Measurements from ENCODE around the gene SLC37A1. TPM values are rescaled to one million over a fixed set of nuclear protein-coding genes. Genes with fewer than 3 reads are reported as not detected.

Gene SLC37A1
- total RNA-seq, 1 experiment from 2014 or later, result 38.3 TPM

DNA sequence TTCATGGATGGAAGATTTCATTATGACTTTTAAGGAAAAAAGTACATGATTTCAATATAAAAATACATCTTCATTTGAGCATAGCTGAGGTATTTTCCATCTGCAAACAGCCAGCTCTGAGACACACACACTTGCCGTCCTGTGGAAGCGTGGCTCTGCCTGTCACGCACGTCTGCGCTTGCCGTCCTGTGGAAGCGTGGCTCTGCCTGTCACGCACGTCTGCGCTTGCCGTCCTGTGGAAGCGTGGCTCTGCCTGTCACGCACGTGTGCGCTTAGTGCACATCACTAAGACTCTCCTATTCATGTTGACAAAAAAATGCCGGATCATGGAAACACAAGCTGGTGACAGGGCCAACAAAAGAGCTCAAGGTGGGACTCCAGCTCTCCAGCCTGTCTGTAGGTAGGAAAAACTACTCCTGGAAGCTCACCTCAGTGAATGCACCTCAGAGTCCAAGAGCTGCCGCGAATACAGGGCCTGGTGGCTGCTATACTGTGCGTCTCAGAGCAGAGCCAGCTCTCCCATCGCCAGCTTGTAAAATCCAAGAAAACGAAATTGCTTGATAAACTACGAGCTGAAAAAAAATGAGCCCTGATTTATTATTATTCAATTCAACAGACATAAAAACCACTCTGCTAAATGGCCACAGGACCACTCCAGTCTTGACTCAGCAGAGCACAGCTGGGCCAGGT lies 69.3 kb downstream of the SLC37A1 start:
- no peaks in the 10 kb centered on the region for H3K36me3 ChIP-seq (ENCODE audit: low read depth, low read length)
- no peaks in the 10 kb centered on the region for H4K20me1 ChIP-seq (ENCODE audit: low read length)
- no peaks in the 10 kb centered on the region for H3F3A ChIP-seq (ENCODE audit: low read length, unreplicated experiment)
- no peak overlapping the region for H3K9ac ChIP-seq (ENCODE audit: low read length)
- POLR2A ChIA-PET (ENCODE audit: unreplicated experiment), result no interaction called here
- H3K27me3 ChIP-seq (ENCODE audit: low read length), result no peaks in the 10 kb centered on the region
- no peak overlapping the region for H3K4me2 ChIP-seq (ENCODE audit: low read length)
- no TSS peak for BruUV-seq (replicated peaks)
- intact Hi-C loops (cut with micrococcal nuclease), result no loop called here
- H3K4me1 ChIP-seq (ENCODE audit: insufficient read depth, low read length), result no peaks in the 10 kb centered on the region
- no peak overlapping the region for H3K27ac ChIP-seq (ENCODE audit: low read length)
- no peaks in the 10 kb centered on the region for H3K9me2 ChIP-seq (replicated peaks; ENCODE audit: low read length)
- no peaks in the 10 kb centered on the region for H3K79me2 ChIP-seq (ENCODE audit: low read length)
- CTCF ChIA-PET, result no interaction called here
- no peak for TF ChIP-seq EZH2phosphoT487 (IDR thresholded peaks at IDR 0.05; ENCODE audit: borderline replicate concordance, low read length)
- TF ChIP-seq, protein P1, sequence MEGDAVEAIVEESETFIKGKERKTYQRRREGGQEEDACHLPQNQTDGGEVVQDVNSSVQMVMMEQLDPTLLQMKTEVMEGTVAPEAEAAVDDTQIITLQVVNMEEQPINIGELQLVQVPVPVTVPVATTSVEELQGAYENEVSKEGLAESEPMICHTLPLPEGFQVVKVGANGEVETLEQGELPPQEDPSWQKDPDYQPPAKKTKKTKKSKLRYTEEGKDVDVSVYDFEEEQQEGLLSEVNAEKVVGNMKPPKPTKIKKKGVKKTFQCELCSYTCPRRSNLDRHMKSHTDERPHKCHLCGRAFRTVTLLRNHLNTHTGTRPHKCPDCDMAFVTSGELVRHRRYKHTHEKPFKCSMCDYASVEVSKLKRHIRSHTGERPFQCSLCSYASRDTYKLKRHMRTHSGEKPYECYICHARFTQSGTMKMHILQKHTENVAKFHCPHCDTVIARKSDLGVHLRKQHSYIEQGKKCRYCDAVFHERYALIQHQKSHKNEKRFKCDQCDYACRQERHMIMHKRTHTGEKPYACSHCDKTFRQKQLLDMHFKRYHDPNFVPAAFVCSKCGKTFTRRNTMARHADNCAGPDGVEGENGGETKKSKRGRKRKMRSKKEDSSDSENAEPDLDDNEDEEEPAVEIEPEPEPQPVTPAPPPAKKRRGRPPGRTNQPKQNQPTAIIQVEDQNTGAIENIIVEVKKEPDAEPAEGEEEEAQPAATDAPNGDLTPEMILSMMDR (conservative IDR thresholded peaks at IDR 0.05; ENCODE audit: low read depth, low read length), result no peak
- no peak overlapping the region for H3K4me3 ChIP-seq (ENCODE audit: low read length)
- no peak for ATAC-seq
- no peaks in the 10 kb centered on the region for H3K9me3 ChIP-seq (ENCODE audit: low read length)
- DNase-seq, result no peak
- H2AFZ ChIP-seq (ENCODE audit: low read length), result no peak overlapping the region

DNA sequence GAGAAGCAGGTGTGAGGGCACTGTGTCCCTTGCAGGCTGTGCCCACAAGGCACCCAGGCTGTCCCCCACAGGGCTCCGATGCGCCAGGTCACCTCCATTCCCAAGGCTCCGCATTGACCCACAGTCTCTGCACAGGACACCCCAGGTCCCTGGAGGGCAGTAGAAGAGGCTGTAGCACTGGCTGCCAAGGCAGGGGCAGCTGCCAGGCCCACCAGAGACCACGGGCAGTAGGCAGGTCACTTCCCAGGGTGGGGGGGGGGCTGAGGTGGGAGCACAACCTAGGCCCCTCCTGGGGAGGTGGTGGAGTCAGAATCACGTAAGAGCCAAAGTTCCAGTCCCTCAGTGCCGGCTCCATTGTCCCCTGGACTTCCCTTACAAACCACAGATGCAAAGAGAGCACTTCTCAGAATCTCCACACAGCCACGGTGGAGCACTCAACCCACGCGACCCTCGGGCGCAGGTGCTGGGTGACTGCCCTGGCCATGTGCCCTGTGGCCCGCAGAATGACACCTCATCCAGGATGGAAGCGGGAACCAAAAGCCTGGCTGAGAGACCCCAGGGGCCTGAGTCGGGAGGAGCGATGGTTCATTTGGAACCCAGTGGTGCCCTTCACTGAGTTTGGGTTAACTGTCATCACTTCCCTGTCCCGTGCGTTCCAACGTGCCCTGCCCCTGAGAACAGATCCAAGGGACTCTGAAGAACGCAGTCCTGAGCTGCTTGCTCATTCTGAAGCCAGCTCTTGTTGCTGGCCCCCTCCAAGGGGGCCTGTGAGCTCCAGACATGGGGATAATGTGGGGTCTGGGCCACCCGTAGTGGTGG lies 70.0 kb downstream of the SLC37A1 start:
- no peak overlapping the region for H3K4me3 ChIP-seq (ENCODE audit: low read length)
- no peak overlapping the region for H2AFZ ChIP-seq (ENCODE audit: low read length)
- TF ChIP-seq EZH2phosphoT487 (IDR thresholded peaks at IDR 0.05; ENCODE audit: borderline replicate concordance, low read length) (no peak), EZH2 (IDR thresholded peaks at IDR 0.05; ENCODE audit: low read length, unreplicated experiment) (no peak)
- TF ChIP-seq, protein P1 (conservative IDR thresholded peaks at IDR 0.05; ENCODE audit: low read depth, low read length), result no peak
- DNase-seq, result no peak
- no peaks in the 10 kb centered on the region for H3K9me2 ChIP-seq (replicated peaks; ENCODE audit: low read length)
- no peaks in the 10 kb centered on the region for H3K9me3 ChIP-seq (ENCODE audit: low read length)
- no peak overlapping the region for H3K27ac ChIP-seq (ENCODE audit: low read length)
- no peaks in the 10 kb centered on the region for H3K27me3 ChIP-seq (ENCODE audit: low read length)
- no peaks in the 10 kb centered on the region for H3K4me1 ChIP-seq (ENCODE audit: insufficient read depth, low read length)
- intact Hi-C loops (cut with micrococcal nuclease), result no loop called here
- no peak for ATAC-seq
- BruUV-seq (replicated peaks), result no TSS peak
- H3F3A ChIP-seq (ENCODE audit: low read length, unreplicated experiment), result no peaks in the 10 kb centered on the region
- ChIA-PET CTCF (no interaction called here), POLR2A (ENCODE audit: unreplicated experiment) (no interaction called here)
- H4K20me1 ChIP-seq (ENCODE audit: low read length), result no peaks in the 10 kb centered on the region
- no peak overlapping the region for H3K9ac ChIP-seq (ENCODE audit: low read length)
- no peaks in the 10 kb centered on the region for H3K79me2 ChIP-seq (ENCODE audit: low read length)
- H3K36me3 ChIP-seq (ENCODE audit: low read depth, low read length), result no peaks in the 10 kb centered on the region
- no peak overlapping the region for H3K4me2 ChIP-seq (ENCODE audit: low read length)

DNA sequence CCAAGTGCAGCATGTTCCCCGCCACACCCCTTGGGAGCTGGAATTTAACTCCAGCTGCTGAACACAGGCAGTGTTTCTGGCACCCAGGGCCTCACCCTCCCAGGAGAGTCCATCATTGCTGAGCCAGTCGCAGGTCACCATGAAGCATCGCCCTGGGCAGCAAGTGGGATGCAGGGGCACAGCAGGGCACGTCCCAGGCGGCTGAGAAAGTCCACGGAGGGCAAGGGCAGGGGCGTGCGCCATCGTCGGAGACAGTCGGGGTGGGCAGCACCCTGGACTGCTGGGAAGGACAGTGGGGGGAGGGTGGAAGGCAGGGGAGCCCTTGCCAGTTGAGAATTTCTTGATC lies 70.6 kb downstream of the SLC37A1 start:
- no peak for DNase-seq
- ChIA-PET POLR2A (ENCODE audit: unreplicated experiment) (no interaction called here), CTCF (no interaction called here)
- Histone ChIP-seq H3K9ac (ENCODE audit: low read length) (no peak overlapping the region), H3K27ac (ENCODE audit: low read length) (no peak overlapping the region), H3K79me2 (ENCODE audit: low read length) (no peaks in the 10 kb centered on the region), H3K4me2 (ENCODE audit: low read length) (no peak overlapping the region), H3K36me3 (ENCODE audit: low read depth, low read length) (no peaks in the 10 kb centered on the region), H3K9me2 (replicated peaks; ENCODE audit: low read length) (no peaks in the 10 kb centered on the region), H2AFZ (ENCODE audit: low read length) (no peak overlapping the region), H3K27me3 (ENCODE audit: low read length) (no peaks in the 10 kb centered on the region), H3K9me3 (ENCODE audit: low read length) (no peaks in the 10 kb centered on the region), H3K4me1 (ENCODE audit: insufficient read depth, low read length) (no peaks in the 10 kb centered on the region), H3F3A (ENCODE audit: low read length, unreplicated experiment) (no peaks in the 10 kb centered on the region), H3K4me3 (ENCODE audit: low read length) (no peak overlapping the region), H4K20me1 (ENCODE audit: low read length) (no peaks in the 10 kb centered on the region)
- intact Hi-C loops (cut with micrococcal nuclease), result no loop called here
- no peak for ATAC-seq
- BruUV-seq (replicated peaks), result no TSS peak
- TF ChIP-seq, protein P1 (conservative IDR thresholded peaks at IDR 0.05; ENCODE audit: low read depth, low read length), result no peak
- TF ChIP-seq EZH2 (IDR thresholded peaks at IDR 0.05; ENCODE audit: low read length, unreplicated experiment) (no peak), EZH2phosphoT487 (IDR thresholded peaks at IDR 0.05; ENCODE audit: borderline replicate concordance, low read length) (no peak)
